Peyer's patch (tissue), 4 donors: ENCODE results near the gene GNAQ. TPM values are rescaled to one million over a fixed set of nuclear protein-coding genes. Genes with fewer than 3 reads are reported as not detected.

Experiments used
- DNase-seq, 3 donors: peaks; one replicate each; pipeline ENCODE4 v3.0.0-alpha.2; 2017 to 2019
- H3K27ac ChIP-seq, 4 donors: fragments of 200-600 bp; sonication (generic); one replicate each; pipeline ENCODE4 v1.5.1; 2016 to 2019
- H3K27me3 ChIP-seq, 2 donors: fragments of 200-600 bp; sonication (generic); one replicate each; pipeline ENCODE4 v1.5.1; 2019
- H3K36me3 ChIP-seq, 3 donors: fragments of 200-600 bp; sonication (generic); one replicate each; pipeline ENCODE4 v1.5.1; 2016 to 2019
- H3K4me1 ChIP-seq, 4 donors: fragments of 200-600 bp; sonication (generic); one replicate each; pipeline ENCODE4 v1.5.1; 2016 to 2019
- H3K4me3 ChIP-seq, 4 donors: fragments of 200-600 bp; sonication (generic); 1 replicate in 3 of 4; 2 replicates in 1 of 4; pipeline ENCODE4 v1.5.1; 2016 to 2019; ENCODE audit warnings: mild to moderate bottlenecking in 1 of 4
- H3K9me3 ChIP-seq, 4 donors: fragments of 200-600 bp; sonication (generic); one replicate each; pipeline ENCODE4 v1.5.1; 2016 to 2019; ENCODE audit warnings: mild to moderate bottlenecking in 1 of 4
- CTCF ChIP-seq, 6 experiments: fragments of 450-650 bp in 4 of 6; fragments of 200-600 bp in 2 of 6; sonication (generic) in 1 of 6; IDR thresholded peaks; one replicate each; pipeline ENCODE4 v1.5.1; 2017 to 2019; ENCODE audit warnings: antibody characterized with exemption in 6 of 6, mild to moderate bottlenecking in 3 of 6, moderate library complexity in 1 of 6
- POLR2A ChIP-seq, 2 donors: fragments of 450-650 bp; IDR thresholded peaks; one replicate each; pipeline ENCODE4 v1.5.1; 2017; ENCODE audit warnings: antibody characterized with exemption in 2 of 2, mild to moderate bottlenecking in 2 of 2, moderate library complexity in 2 of 2
- total RNA-seq, 4 donors: library from RNA; depleted of rRNA; stranded (reverse); fragments of >200 nt; gene quantifications; one replicate each; pipeline ENCODE4 v1.1.0, GENCODE V29; 2016

GNAQ gene
- total RNA-seq, 4 donors from 2014 or later, result 28.7 to 45.4 (median 33.5) TPM

GRCh38 chr9:78047106-78047505 lies 15.5 kb upstream of the GNAQ start:
- H3K9me3 ChIP-seq, result no peaks in the 10 kb centered on the region
- TF ChIP-seq CTCF (IDR thresholded peaks at IDR 0.05) (no peak), POLR2A (IDR thresholded peaks at IDR 0.05) (no peak)

GRCh38 chr9:78046112-78046511 lies 14.5 kb upstream of the GNAQ start:
- TF ChIP-seq POLR2A (IDR thresholded peaks at IDR 0.05) (no peak), CTCF (IDR thresholded peaks at IDR 0.05) (no peak)
- DNase-seq, result no peak
- no peak overlapping the region for H3K4me3 ChIP-seq
- no peaks in the 10 kb centered on the region for H3K9me3 ChIP-seq
- no peaks in the 10 kb centered on the region for H3K27me3 ChIP-seq
- H3K27ac ChIP-seq, result no peak overlapping the region
- H3K36me3 ChIP-seq, result no peaks in the 10 kb centered on the region
- H3K4me1 ChIP-seq, result no peaks in the 10 kb centered on the region

More at GRCh38 chr9:78047106-78047505, 15.5 kb upstream of the GNAQ start:
- Histone ChIP-seq H3K27me3 (no peaks in the 10 kb centered on the region), H3K27ac (no peak overlapping the region), H3K4me1 (no peaks in the 10 kb centered on the region), H3K4me3 (no peak overlapping the region), H3K36me3 (no peaks in the 10 kb centered on the region)
- DNase-seq, result no peak

DNA sequence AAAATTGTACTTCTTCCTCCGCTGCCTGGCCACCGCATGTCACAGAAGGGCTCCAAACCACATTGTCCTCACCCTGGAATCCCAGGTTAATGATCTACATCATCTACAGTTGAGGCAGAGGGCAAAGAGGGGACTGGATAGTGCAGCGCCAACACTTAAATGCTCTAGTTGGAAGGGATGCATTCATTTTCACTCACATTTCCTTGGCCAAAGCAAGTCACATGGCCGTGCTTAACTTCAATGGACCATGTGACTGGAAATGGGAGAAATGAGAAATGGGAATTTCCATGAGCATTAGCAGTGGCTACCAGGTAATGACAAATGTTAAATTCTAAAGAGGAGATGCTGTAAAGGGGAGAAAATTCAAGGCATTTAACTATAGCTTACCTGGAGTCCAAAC lies 13.3 kb upstream of the GNAQ start:
- no peak for TF ChIP-seq CTCF (IDR thresholded peaks at IDR 0.05)
- no peak for TF ChIP-seq POLR2A (IDR thresholded peaks at IDR 0.05)

GRCh38 chr9:78044189-78044588 lies 12.6 kb upstream of the GNAQ start:
- Histone ChIP-seq H3K4me1 (no peaks in the 10 kb centered on the region), H3K36me3 (no peaks in the 10 kb centered on the region), H3K27ac (no peak overlapping the region), H3K9me3 (no peaks in the 10 kb centered on the region), H3K4me3 (no peak overlapping the region), H3K27me3 (no peaks in the 10 kb centered on the region)
- TF ChIP-seq POLR2A (IDR thresholded peaks at IDR 0.05) (no peak), CTCF (IDR thresholded peaks at IDR 0.05) (no peak)
- DNase-seq, result no peak

More for the DNA sequence above, 13.3 kb upstream of the GNAQ start:
- Histone ChIP-seq H3K4me3 (no peak overlapping the region), H3K36me3 (no peaks in the 10 kb centered on the region), H3K27ac (no peak overlapping the region), H3K27me3 (no peaks in the 10 kb centered on the region), H3K4me1 (no peaks in the 10 kb centered on the region), H3K9me3 (no peaks in the 10 kb centered on the region)
- DNase-seq, result no peak

GRCh38 chr9:78041971-78042370 lies 10.4 kb upstream of the GNAQ start:
- Histone ChIP-seq H3K4me3 (no peak overlapping the region), H3K36me3 (no peaks in the 10 kb centered on the region), H3K27ac (no peak overlapping the region), H3K27me3 (no peaks in the 10 kb centered on the region), H3K9me3 (no peaks in the 10 kb centered on the region), H3K4me1 (peaks cover 0 to 4% (median 0%) of the 10 kb centered on the region in 4 donors)
- no peak for DNase-seq
- TF ChIP-seq POLR2A (IDR thresholded peaks at IDR 0.05) (no peak), CTCF (IDR thresholded peaks at IDR 0.05) (no peak)

DNA sequence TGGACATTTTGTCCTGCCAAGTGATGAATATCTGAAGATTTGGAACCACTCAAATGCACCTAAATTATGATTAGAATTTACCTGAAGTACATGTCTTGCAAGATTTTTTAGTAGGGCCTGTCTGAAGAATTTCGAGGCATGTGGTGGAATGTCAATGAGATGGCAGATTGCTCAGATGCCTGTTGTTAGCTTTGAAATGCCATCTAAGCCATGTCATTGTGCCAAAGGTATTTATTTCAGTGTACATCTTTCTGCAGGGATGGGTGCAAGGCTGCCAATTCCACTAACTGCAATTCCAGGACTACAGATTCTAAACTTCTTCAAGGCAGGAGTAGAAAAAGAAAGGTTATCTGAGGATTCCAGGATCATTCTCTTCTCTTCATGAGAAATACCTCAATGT lies 9.1 kb upstream of the GNAQ start:
- H3K4me1 ChIP-seq, result peaks cover 0 to 4% (median 0%) of the 10 kb centered on the region in 4 donors

More for the DNA sequence above, 9.1 kb upstream of the GNAQ start:
- no peak for TF ChIP-seq CTCF (IDR thresholded peaks at IDR 0.05)
- no peak for TF ChIP-seq POLR2A (IDR thresholded peaks at IDR 0.05)
- Histone ChIP-seq H3K9me3 (no peaks in the 10 kb centered on the region), H3K36me3 (no peaks in the 10 kb centered on the region), H3K4me3 (no peak overlapping the region), H3K27me3 (no peaks in the 10 kb centered on the region), H3K27ac (no peak overlapping the region)
- DNase-seq, result no peak
